ENCODE measurements around the gene SMIM45.

The SMIM45 gene

GRCh38 chr22:41971431-41971830, 19.5 kb downstream of the SMIM45 start:
- no peak for DNase-seq

- no peak for DNase-seq
Observed at GRCh38 chr22:41974691-41975290, 22.8 kb downstream of the SMIM45 start.

GRCh38 chr22:41975299-41976069, 23.5 kb downstream of the SMIM45 start:
- DNase-seq = no peak

GRCh38 chr22:41976070-41976901, 24.3 kb downstream of the SMIM45 start:
- peak; percentile 30 for DNase-seq

- no peak for DNase-seq
Observed at GRCh38 chr22:41976961-41977566, 25.1 kb downstream of the SMIM45 start.

- no peak for DNase-seq
Observed at GRCh38 chr22:41978732-41979131, 26.8 kb downstream of the SMIM45 start.

GRCh38 chr22:41979423-41980250, 27.7 kb downstream of the SMIM45 start:
- no peak for DNase-seq

- no peak for DNase-seq
Observed at GRCh38 chr22:41982865-41983264, 30.9 kb downstream of the SMIM45 start.

- no peak for DNase-seq
Observed at GRCh38 chr22:41983513-41984405, 31.8 kb downstream of the SMIM45 start.

GRCh38 chr22:41987276-41987675, 35.3 kb downstream of the SMIM45 start:
- DNase-seq = no peak

GRCh38 chr22:41989246-41989645, 37.3 kb downstream of the SMIM45 start:
- no peak for DNase-seq

- no peak for DNase-seq
Observed at GRCh38 chr22:41991111-41991510, 39.2 kb downstream of the SMIM45 start.

GRCh38 chr22:41992496-41992895, 40.5 kb downstream of the SMIM45 start:
- no peak for DNase-seq

GRCh38 chr22:41995211-41995610, 43.3 kb downstream of the SMIM45 start:
- no peak for DNase-seq

GRCh38 chr22:41996826-41997225, 44.9 kb downstream of the SMIM45 start:
- no peak for DNase-seq

GRCh38 chr22:41998361-41999261, 46.7 kb downstream of the SMIM45 start, which contains the start of gene WBP2NL:
Gene WBP2NL, plus strand, starts transcription at chr22:41998788. Its CDS starts 31 bp downstream, at chr22:41998819.
- peak; percentile 82 for DNase-seq

GRCh38 chr22:42000466-42000865, 48.5 kb downstream of the SMIM45 start:
- no peak for DNase-seq

- no peak for DNase-seq
Observed at GRCh38 chr22:42001121-42001520, 49.2 kb downstream of the SMIM45 start.

GRCh38 chr22:42001706-42002105, 49.8 kb downstream of the SMIM45 start:
- DNase-seq = no peak

GRCh38 chr22:42007922-42008321, 56.0 kb downstream of the SMIM45 start:
- DNase-seq = no peak

Measured in activated effector memory CD4-positive, alpha-beta T cell treated with Interleukin-2 at 50 U/mL for 16 hours (primary cell).